HepG2 (cell line): ENCODE measurements around the gene RHBDD1. TPM values are rescaled to one million over a fixed set of nuclear protein-coding genes. Genes with fewer than 3 reads are reported as not detected.
A peak's percentile ranks its signal among the peaks of the same experiment; 100 is the strongest.

ENCODE experiments used
- AFF4 ChIP-seq: sonication (generic); formaldehyde crosslinking; IDR thresholded peaks from 2 replicates; pipeline ENCODE4 v1.4.0; 2020; ENCODE audit warnings: missing genetic modification reagents
- AHR ChIP-seq: IDR thresholded peaks from 2 replicates; pipeline ENCODE4 v1.6.1; 2018; ENCODE audit warnings: missing genetic modification reagents, missing compliant biosample characterization
- ARID3A ChIP-seq: IDR thresholded peaks from 2 replicates; pipeline ENCODE4 v1.6.1; 2012; ENCODE audit warnings: low read depth, low read length, improper control_type of control experiment
- ETS1 ChIP-seq: sonication (generic); formaldehyde crosslinking; IDR thresholded peaks from 2 replicates; pipeline ENCODE4 v1.4.0; 2020; ENCODE audit warnings: missing genetic modification reagents
- FIP1L1 ChIP-seq: fragments of 200-400 bp; formaldehyde crosslinking; IDR thresholded peaks from 2 replicates; pipeline ENCODE4 v1.6.1; 2018; ENCODE audit warnings: low read depth, mild to moderate bottlenecking, low read length, moderate library complexity, borderline replicate concordance; ENCODE audit not compliant: insufficient read depth
- GFI1 ChIP-seq: sonication (generic); formaldehyde crosslinking; IDR thresholded peaks from 2 replicates; pipeline ENCODE4 v1.5.0; 2020; ENCODE audit warnings: missing genetic modification reagents, mild to moderate bottlenecking, borderline replicate concordance
- HNRNPLL ChIP-seq: fragments of 200-400 bp; formaldehyde crosslinking; IDR thresholded peaks from 2 replicates; pipeline ENCODE4 v1.6.1; 2017; ENCODE audit warnings: mild to moderate bottlenecking, low read depth, low read length; ENCODE audit not compliant: poor library complexity, severe bottlenecking
- NBN ChIP-seq: fragments of 450-650 bp; conservative IDR thresholded peaks from 2 replicates; pipeline ENCODE4 v1.6.1; 2017
- RARA ChIP-seq: IDR thresholded peaks from 2 replicates; pipeline ENCODE4 v1.6.1; 2016; ENCODE audit warnings: missing genetic modification reagents, missing compliant biosample characterization
- RNF2 ChIP-seq: fragments of 450-650 bp; conservative IDR thresholded peaks from 2 replicates; pipeline ENCODE4 v1.6.1; 2016; ENCODE audit warnings: low read depth
- SP5 ChIP-seq: IDR thresholded peaks from 2 replicates; pipeline ENCODE4 v1.6.1; 2016; ENCODE audit warnings: low read depth, borderline replicate concordance
- TOE1 ChIP-seq: sonication (generic); formaldehyde crosslinking; IDR thresholded peaks from 2 replicates; pipeline ENCODE4 v1.4.0; 2020; ENCODE audit warnings: mild to moderate bottlenecking, missing genetic modification reagents
- YY1 ChIP-seq: IDR thresholded peaks from 2 replicates; pipeline ENCODE4 v1.6.1; 2011; ENCODE audit warnings: low read length, low read depth, moderate library complexity, mild to moderate bottlenecking; ENCODE audit not compliant: insufficient read depth, insufficient replicate concordance
- ZBTB1 ChIP-seq: sonication (generic); formaldehyde crosslinking; IDR thresholded peaks from 2 replicates; pipeline ENCODE4 v1.4.0; 2020; ENCODE audit warnings: missing genetic modification reagents, borderline replicate concordance
- ZNF335 ChIP-seq: sonication (generic); formaldehyde crosslinking; IDR thresholded peaks from 2 replicates; pipeline ENCODE4 v1.4.0; 2020; ENCODE audit warnings: missing genetic modification reagents
- ZNF34 ChIP-seq: sonication (generic); formaldehyde crosslinking; IDR thresholded peaks from 2 replicates; pipeline ENCODE4 v1.4.0; 2020; ENCODE audit warnings: mild to moderate bottlenecking, missing genetic modification reagents, borderline replicate concordance
- ZNF564 ChIP-seq: sonication (generic); formaldehyde crosslinking; IDR thresholded peaks from 2 replicates; pipeline ENCODE4 v1.8.1; 2023; ENCODE audit warnings: mild to moderate bottlenecking, missing genetic modification reagents
- ZNF780A ChIP-seq: sonication (generic); formaldehyde crosslinking; IDR thresholded peaks from 2 replicates; pipeline ENCODE4 v1.8.0; 2022; ENCODE audit warnings: mild to moderate bottlenecking, missing genetic modification reagents, moderate library complexity
- polyA plus RNA-seq, 8 experiments: library from polyadenylated mRNA; depleted of rRNA in 3 of 8; stranded (reverse) in 7 of 8; unstranded in 1 of 8; fragments of >200 nt; fragmentation: Illumina TruSeq in 4 of 8; extraction: Trizol in 4 of 8; gene quantifications; 2 replicates each; pipeline versions ENCODE4 v1.2.1 to v1.2.3, GENCODE V29; 2011 to 2016; ENCODE audit warnings: low read depth in 4 of 8, missing spikeins in 1 of 8, mixed read lengths in 1 of 8; ENCODE audit not compliant: insufficient read depth in 1 of 8
- total RNA-seq, 5 experiments: library from RNA; depleted of rRNA; stranded (reverse); fragments of >200 nt; fragmentation: Illumina TruSeq; extraction: Trizol; gene quantifications; 2 replicates each; pipeline ENCODE4 v1.2.3, GENCODE V29; 2016; ENCODE audit warnings: low read depth in 1 of 5
- TF ChIP-seq, protein P1 (sequence below): IDR thresholded peaks from 2 replicates; pipeline ENCODE4 v1.6.1; 2016; ENCODE audit warnings: missing compliant biosample characterization, missing genetic modification reagents, borderline replicate concordance
- TF ChIP-seq, protein P2 (sequence below): sonication (generic); formaldehyde crosslinking; conservative IDR thresholded peaks from 2 replicates; pipeline ENCODE4 v1.8.0; 2022; ENCODE audit warnings: mild to moderate bottlenecking, moderate library complexity, missing genetic modification reagents

The RHBDD1 gene
- total and polyA plus RNA-seq, 2 of the 13 experiments (the other 11 are each of a cell fraction or from before 2014, with no cell fraction given), result 8.2 to 9.5 TPM

GRCh38 chr2:226799211-226799975 lies 36.5 kb upstream of the RHBDD1 start, which contains the start of gene IRS1 (continued):
- TF ChIP-seq RNF2, result no peak
- peak; percentile 74 for TF ChIP-seq YY1
- no peak for TF ChIP-seq AHR (CRISPR knock-in tag)
- TF ChIP-seq ARID3A, result no peak
- no peak for TF ChIP-seq ZNF335 (CRISPR knock-in tag)
- no peak for TF ChIP-seq HNRNPLL
- peak; percentile 29; the same call in 1 of the 2 replicates for TF ChIP-seq RARA (CRISPR knock-in tag)
- TF ChIP-seq SP5, result peak; percentile 69
- no peak for TF ChIP-seq NBN
- no peak for TF ChIP-seq ZNF564
- no peak for TF ChIP-seq ETS1 (CRISPR knock-in tag)
- no peak for TF ChIP-seq ZNF780A (CRISPR knock-in tag)
- TF ChIP-seq, protein P1, sequence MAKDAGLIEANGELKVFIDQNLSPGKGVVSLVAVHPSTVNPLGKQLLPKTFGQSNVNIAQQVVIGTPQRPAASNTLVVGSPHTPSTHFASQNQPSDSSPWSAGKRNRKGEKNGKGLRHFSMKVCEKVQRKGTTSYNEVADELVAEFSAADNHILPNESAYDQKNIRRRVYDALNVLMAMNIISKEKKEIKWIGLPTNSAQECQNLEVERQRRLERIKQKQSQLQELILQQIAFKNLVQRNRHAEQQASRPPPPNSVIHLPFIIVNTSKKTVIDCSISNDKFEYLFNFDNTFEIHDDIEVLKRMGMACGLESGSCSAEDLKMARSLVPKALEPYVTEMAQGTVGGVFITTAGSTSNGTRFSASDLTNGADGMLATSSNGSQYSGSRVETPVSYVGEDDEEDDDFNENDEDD, result peak; percentile 82; the same call in 1 of the 2 replicates
- TF ChIP-seq TOE1 (CRISPR knock-in tag), result no peak
- TF ChIP-seq, protein P2, sequence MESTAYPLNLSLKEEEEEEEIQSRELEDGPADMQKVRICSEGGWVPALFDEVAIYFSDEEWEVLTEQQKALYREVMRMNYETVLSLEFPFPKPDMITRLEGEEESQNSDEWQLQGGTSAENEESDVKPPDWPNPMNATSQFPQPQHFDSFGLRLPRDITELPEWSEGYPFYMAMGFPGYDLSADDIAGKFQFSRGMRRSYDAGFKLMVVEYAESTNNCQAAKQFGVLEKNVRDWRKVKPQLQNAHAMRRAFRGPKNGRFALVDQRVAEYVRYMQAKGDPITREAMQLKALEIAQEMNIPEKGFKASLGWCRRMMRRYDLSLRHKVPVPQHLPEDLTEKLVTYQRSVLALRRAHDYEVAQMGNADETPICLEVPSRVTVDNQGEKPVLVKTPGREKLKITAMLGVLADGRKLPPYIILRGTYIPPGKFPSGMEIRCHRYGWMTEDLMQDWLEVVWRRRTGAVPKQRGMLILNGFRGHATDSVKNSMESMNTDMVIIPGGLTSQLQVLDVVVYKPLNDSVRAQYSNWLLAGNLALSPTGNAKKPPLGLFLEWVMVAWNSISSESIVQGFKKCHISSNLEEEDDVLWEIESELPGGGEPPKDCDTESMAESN, result no peak
- TF ChIP-seq GFI1 (CRISPR knock-in tag), result no peak
- TF ChIP-seq ZNF34 (CRISPR knock-in tag), result 0 out of 2 replicates have a peak, but pooled peaks have one; percentile 12
- TF ChIP-seq ZBTB1, result no peak
- TF ChIP-seq AFF4 (CRISPR knock-in tag), result no peak
- TF ChIP-seq FIP1L1, result no peak
